AG09309 (cell line): ENCODE results near the gene GPR179.
A peak's percentile ranks its signal among the peaks of the same experiment; 100 is the strongest.

ENCODE experiments used
- DNase-seq: peaks from one replicate; pipeline ENCODE4 v3.0.0-alpha.2; 2010; ENCODE audit warnings: low read depth
- H3K4me3 ChIP-seq: 2 replicates; pipeline ENCODE4 v1.5.1; 2011; ENCODE audit warnings: mild to moderate bottlenecking, low read depth, low read length, moderate library complexity; ENCODE audit not compliant: control insufficient read depth
- TF ChIP-seq, protein P1 (sequence below): IDR thresholded peaks from 2 replicates; pipeline ENCODE4 v1.5.1; 2011; ENCODE audit warnings: mild to moderate bottlenecking, low read depth, low read length, inconsistent platforms; ENCODE audit not compliant: insufficient read depth, control insufficient read depth; ENCODE audit errors: missing control alignments

Gene GPR179

GRCh38 chr17:38361694-38362465, 18.1 kb upstream of the GPR179 start:
- TF ChIP-seq, protein P1, sequence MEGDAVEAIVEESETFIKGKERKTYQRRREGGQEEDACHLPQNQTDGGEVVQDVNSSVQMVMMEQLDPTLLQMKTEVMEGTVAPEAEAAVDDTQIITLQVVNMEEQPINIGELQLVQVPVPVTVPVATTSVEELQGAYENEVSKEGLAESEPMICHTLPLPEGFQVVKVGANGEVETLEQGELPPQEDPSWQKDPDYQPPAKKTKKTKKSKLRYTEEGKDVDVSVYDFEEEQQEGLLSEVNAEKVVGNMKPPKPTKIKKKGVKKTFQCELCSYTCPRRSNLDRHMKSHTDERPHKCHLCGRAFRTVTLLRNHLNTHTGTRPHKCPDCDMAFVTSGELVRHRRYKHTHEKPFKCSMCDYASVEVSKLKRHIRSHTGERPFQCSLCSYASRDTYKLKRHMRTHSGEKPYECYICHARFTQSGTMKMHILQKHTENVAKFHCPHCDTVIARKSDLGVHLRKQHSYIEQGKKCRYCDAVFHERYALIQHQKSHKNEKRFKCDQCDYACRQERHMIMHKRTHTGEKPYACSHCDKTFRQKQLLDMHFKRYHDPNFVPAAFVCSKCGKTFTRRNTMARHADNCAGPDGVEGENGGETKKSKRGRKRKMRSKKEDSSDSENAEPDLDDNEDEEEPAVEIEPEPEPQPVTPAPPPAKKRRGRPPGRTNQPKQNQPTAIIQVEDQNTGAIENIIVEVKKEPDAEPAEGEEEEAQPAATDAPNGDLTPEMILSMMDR, result no peak

GRCh38 chr17:38358586-38359513, 15.1 kb upstream of the GPR179 start:
- TF ChIP-seq, protein P1, result no peak
- H3K4me3 ChIP-seq, result no peak overlapping the region
- DNase-seq, result peak; percentile 24

More at GRCh38 chr17:38361694-38362465, 18.1 kb upstream of the GPR179 start:
- no peak for DNase-seq
- no peak overlapping the region for H3K4me3 ChIP-seq

DNA sequence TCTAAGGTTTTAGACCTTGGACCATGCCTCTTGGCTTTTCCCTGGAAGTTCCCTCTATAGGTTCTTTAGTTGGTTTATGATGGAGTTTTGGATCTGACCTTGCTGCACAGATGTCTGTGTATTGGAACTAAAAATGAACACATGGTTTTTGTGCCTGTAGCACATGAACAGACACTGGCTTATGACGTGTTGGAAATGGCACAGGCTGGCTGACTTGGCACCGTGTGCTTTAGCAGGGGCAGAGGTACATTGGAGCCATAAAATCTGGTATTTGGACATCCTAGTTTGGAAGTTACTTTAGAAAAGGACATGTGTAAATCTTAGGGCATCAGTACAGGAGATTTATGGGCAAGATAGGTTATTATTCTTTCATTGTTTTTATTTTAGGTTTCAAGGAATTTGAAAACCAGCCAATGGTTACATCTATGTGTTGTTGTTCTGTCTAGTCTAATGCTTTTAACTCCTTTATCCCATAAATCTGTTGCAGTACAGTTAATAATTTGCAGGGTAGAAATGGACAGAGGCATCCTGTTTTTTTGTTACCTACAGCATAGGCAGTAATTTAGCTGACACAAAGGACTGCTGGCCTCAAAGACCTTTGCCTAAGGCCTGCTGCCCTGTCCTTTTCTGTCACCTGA, 13.8 kb upstream of the GPR179 start:
- TF ChIP-seq, protein P1, result no peak
- no peak for DNase-seq
- H3K4me3 ChIP-seq, result no peak overlapping the region

DNA sequence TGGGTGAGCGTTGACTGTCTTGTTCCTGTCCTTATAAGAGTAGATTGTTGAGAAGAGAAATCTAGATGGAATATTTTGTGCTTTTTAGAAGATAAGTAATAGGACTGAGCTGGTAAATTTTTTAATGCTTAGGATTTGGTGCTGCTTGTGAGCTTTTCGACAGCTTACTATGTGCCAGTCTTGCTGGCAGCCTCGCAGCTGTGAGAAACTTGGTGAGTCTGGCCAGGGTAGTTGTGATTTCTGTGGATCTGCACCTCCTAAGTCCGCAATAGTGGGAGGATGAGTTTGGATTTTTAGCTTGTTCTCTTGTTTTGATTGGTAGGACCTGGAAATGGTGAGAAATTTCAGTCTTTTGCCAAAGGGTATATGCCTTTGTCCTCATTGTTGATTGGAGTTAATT, 11.5 kb upstream of the GPR179 start:
- TF ChIP-seq, protein P1, result no peak
- DNase-seq, result no peak
- H3K4me3 ChIP-seq, result no peak overlapping the region

DNA sequence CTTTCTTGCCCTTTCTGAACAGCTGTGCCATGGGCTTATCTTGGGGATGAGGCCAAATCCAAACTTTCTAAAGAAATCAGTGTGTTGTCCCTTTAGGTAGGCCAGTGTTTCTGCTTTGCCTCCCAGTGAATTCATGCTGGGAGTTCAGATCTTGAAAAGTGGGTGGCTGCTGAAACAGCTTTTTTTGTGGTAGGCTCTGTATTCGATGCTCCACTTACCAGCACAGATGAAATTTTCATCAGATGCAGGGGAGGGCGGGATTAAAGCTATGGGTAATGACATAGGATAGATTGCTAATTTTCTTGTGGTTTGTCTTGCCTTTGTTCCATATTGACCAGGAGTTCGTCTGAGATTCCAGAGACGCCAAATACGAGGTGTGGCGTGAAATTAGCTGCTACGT, 10.7 kb upstream of the GPR179 start:
- TF ChIP-seq, protein P1, result no peak
- H3K4me3 ChIP-seq, result no peak overlapping the region
- no peak for DNase-seq

- H3K4me3 ChIP-seq, result peak overlapping the region; percentile 77
- DNase-seq, result no peak
- TF ChIP-seq, protein P1, result no peak
Measured at GRCh38 chr17:38353668-38354067, 9.9 kb upstream of the GPR179 start.
